ENCODE results near the gene MBTD1. TPM values are rescaled to one million over a fixed set of nuclear protein-coding genes. Genes with fewer than 3 reads are reported as not detected.

The MBTD1 gene
- total RNA-seq, 1 experiment from 2014 or later, result 18.7 TPM

- H3K36me3 ChIP-seq (ENCODE audit: insufficient read depth, low read length, poor library complexity, severe bottlenecking), result peaks cover 64% of the 10 kb centered on the region
These were observed 59.6 kb downstream of the MBTD1 start for GRCh38 chr17:51200295-51200694.

GRCh38 chr17:51197754-51198153 is 62.1 kb downstream of the MBTD1 start:
- H3K9me3 ChIP-seq (ENCODE audit: low read depth, low read length, poor library complexity, severe bottlenecking), result no peaks in the 10 kb centered on the region
- no peak overlapping the region for H3K27ac ChIP-seq (ENCODE audit: low read depth, low read length, poor library complexity, severe bottlenecking)
- H3K4me3 ChIP-seq (ENCODE audit: low read depth, low read length, poor library complexity, severe bottlenecking), result no peak overlapping the region
- ChIA-PET POLR2A (ENCODE audit: low non-redundant PET) (no interaction called here), CTCF (no interaction called here)
- H3K27me3 ChIP-seq (replicated peaks; ENCODE audit: insufficient read depth, low read depth, low read length, poor library complexity), result no peaks in the 10 kb centered on the region
- peaks cover 59% of the 10 kb centered on the region for H3K36me3 ChIP-seq (ENCODE audit: insufficient read depth, low read length, poor library complexity, severe bottlenecking)
- no peaks in the 10 kb centered on the region for H3K4me1 ChIP-seq (ENCODE audit: insufficient read depth, low read length, poor library complexity, severe bottlenecking)
- intact Hi-C loops (cut with micrococcal nuclease; ENCODE audit: unreplicated experiment), result no loop called here
- TF ChIP-seq CTCF (conservative IDR thresholded peaks at IDR 0.05; ENCODE audit: low read depth, low read length) (no peak), EZH2 (IDR thresholded peaks at IDR 0.05; ENCODE audit: borderline replicate concordance, low read depth, low read length, poor library complexity, severe bottlenecking) (no peak)
- BruUV-seq (replicated peaks), result no TSS peak
- no peak for DNase-seq (ENCODE audit: low spot score)

More at GRCh38 chr17:51200295-51200694, 59.6 kb downstream of the MBTD1 start:
- Histone ChIP-seq H3K4me1 (ENCODE audit: insufficient read depth, low read length, poor library complexity, severe bottlenecking) (no peaks in the 10 kb centered on the region), H3K27ac (ENCODE audit: low read depth, low read length, poor library complexity, severe bottlenecking) (no peak overlapping the region), H3K4me3 (ENCODE audit: low read depth, low read length, poor library complexity, severe bottlenecking) (no peak overlapping the region), H3K27me3 (replicated peaks; ENCODE audit: insufficient read depth, low read depth, low read length, poor library complexity) (no peaks in the 10 kb centered on the region), H3K9me3 (ENCODE audit: low read depth, low read length, poor library complexity, severe bottlenecking) (no peaks in the 10 kb centered on the region)
- ChIA-PET POLR2A (ENCODE audit: low non-redundant PET) (no interaction called here), CTCF (no interaction called here)
- no TSS peak for BruUV-seq (replicated peaks)
- DNase-seq (ENCODE audit: low spot score), result no peak
- no peak for TF ChIP-seq CTCF (conservative IDR thresholded peaks at IDR 0.05; ENCODE audit: low read depth, low read length)
- no peak for TF ChIP-seq EZH2 (IDR thresholded peaks at IDR 0.05; ENCODE audit: borderline replicate concordance, low read depth, low read length, poor library complexity, severe bottlenecking)
- intact Hi-C loops (cut with micrococcal nuclease; ENCODE audit: unreplicated experiment), result no loop called here

GRCh38 chr17:51191895-51192294 is 68.0 kb downstream of the MBTD1 start:
- H3K36me3 ChIP-seq (ENCODE audit: insufficient read depth, low read length, poor library complexity, severe bottlenecking), result peaks cover 45% of the 10 kb centered on the region
- H3K27me3 ChIP-seq (replicated peaks; ENCODE audit: insufficient read depth, low read depth, low read length, poor library complexity), result no peaks in the 10 kb centered on the region
- no peak overlapping the region for H3K27ac ChIP-seq (ENCODE audit: low read depth, low read length, poor library complexity, severe bottlenecking)
- intact Hi-C loops (cut with micrococcal nuclease; ENCODE audit: unreplicated experiment), result no loop called here
- TF ChIP-seq EZH2 (IDR thresholded peaks at IDR 0.05; ENCODE audit: borderline replicate concordance, low read depth, low read length, poor library complexity, severe bottlenecking) (no peak), CTCF (conservative IDR thresholded peaks at IDR 0.05; ENCODE audit: low read depth, low read length) (no peak)
- no peaks in the 10 kb centered on the region for H3K9me3 ChIP-seq (ENCODE audit: low read depth, low read length, poor library complexity, severe bottlenecking)
- CTCF ChIA-PET, result no interaction called here
- POLR2A ChIA-PET (ENCODE audit: low non-redundant PET), result no interaction called here
- no peaks in the 10 kb centered on the region for H3K4me1 ChIP-seq (ENCODE audit: insufficient read depth, low read length, poor library complexity, severe bottlenecking)
- H3K4me3 ChIP-seq (ENCODE audit: low read depth, low read length, poor library complexity, severe bottlenecking), result no peak overlapping the region
- DNase-seq (ENCODE audit: low spot score), result no peak
- no TSS peak for BruUV-seq (replicated peaks)
